HG03060 (cell line): Measurements from ENCODE around the gene PHF21B.
"Not testable (repeated sequence)": the region's sequence is repeated elsewhere in the genome, so short reads cannot be mapped to it uniquely, and the experiment has no call there.

Experiments used
- ATAC-seq: cut with Tn5 transposase; IDR thresholded peaks from one replicate; pipeline ENCODE4 v1.9.1; 2021; ENCODE audit warnings: low read depth, moderate number of reproducible peaks; ENCODE audit not compliant: unreplicated experiment

The PHF21B gene

GRCh38 chr22:44904492-44905152, 105.2 kb downstream of the PHF21B start:
- ATAC-seq, result not testable (repeated sequence)

GRCh38 chr22:44903164-44903563, 106.6 kb downstream of the PHF21B start:
- not testable (repeated sequence) for ATAC-seq

DNA sequence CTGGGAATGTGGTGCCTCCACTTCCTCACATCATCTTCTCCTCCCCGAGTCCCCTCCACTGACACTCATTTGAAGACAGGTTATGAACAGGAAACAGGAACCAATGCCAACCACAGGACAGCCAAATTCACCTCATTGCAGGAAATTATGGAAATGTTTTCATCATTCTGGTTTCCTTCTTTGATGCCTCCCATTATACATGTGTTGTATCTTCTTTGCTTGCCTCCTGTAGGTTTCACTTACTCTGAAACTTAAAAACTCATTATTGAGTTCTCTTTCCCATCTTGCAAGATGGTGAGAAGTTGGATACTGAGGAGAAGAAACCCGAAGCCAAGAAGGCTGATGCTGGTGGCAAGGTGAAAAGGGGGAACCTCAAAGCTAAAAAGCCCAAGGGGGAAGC, 108.5 kb downstream of the PHF21B start:
- no peak for ATAC-seq

DNA sequence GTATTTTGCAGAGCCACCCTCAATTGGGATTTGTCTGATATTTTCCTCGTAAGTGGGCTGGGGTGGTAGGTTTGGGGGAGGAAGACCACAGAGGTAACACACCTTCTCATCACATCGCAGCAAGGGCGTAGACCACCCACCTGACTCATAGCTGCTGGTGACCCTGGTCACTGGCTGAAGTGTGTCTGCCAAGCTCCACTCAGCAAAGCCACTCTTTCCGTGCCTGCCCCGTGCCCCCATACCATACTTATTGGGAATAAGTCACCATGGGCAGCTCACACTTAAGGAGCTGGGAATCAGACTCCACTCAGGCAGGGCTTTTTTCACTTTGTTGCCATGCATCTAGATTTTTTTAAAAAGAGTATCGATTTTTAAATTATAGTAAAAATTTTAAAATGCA, 111.6 kb downstream of the PHF21B start:
- ATAC-seq, result no peak

DNA sequence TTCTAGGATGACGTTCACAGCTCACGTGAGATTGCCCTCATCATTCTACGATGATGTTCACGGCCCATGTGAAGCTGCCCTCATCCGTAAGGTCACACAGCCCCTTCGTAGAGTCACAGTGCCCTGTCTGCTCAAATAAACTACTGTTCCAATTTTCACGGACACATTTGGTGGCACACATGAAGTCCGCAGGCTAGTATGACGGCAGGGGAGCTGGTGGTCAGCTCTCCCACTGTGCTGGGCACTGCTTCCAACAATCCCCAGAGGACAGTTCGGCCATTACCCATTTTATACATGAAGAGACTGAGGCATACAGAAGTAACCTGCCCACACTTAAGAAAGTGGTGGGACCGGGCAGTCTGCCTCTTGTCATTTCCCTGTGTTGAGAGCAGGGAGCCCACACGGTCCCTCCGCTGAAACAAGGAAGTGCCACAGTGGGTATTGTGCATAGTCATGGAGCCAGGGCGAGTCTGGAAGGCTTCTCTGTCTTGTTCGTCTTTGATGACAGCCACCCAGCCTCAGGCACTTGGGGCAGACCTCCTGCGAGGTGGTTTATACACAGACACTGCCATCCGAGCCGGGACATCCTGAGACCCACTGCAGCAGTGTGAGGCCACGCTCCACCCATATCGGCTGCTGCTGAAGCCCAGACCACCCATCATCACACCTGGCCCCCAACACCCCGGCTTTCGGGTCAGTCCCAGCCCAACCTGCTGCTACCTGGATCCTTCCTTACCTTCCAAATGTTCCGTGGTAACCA, 114.3 kb downstream of the PHF21B start:
- ATAC-seq, result no peak

GRCh38 chr22:44894782-44895181, 115.0 kb downstream of the PHF21B start:
- no peak for ATAC-seq

GRCh38 chr22:44894321-44894720, 115.5 kb downstream of the PHF21B start:
- no peak for ATAC-seq

- ATAC-seq, result no peak
Measured at GRCh38 chr22:44893731-44894080, 116.1 kb downstream of the PHF21B start.

- no peak for ATAC-seq
Measured at GRCh38 chr22:44892803-44893730, 116.7 kb downstream of the PHF21B start.

- ATAC-seq, result no peak
Measured at GRCh38 chr22:44892243-44892642, 117.6 kb downstream of the PHF21B start.

GRCh38 chr22:44891791-44892190, 118.0 kb downstream of the PHF21B start:
- ATAC-seq, result no peak

- ATAC-seq, result no peak
Measured at GRCh38 chr22:44891293-44891747, 118.5 kb downstream of the PHF21B start.

GRCh38 chr22:44890416-44891292, 119.2 kb downstream of the PHF21B start:
- ATAC-seq, result no peak

- ATAC-seq, result no peak
Measured at GRCh38 chr22:44889255-44889878, 120.4 kb downstream of the PHF21B start.

DNA sequence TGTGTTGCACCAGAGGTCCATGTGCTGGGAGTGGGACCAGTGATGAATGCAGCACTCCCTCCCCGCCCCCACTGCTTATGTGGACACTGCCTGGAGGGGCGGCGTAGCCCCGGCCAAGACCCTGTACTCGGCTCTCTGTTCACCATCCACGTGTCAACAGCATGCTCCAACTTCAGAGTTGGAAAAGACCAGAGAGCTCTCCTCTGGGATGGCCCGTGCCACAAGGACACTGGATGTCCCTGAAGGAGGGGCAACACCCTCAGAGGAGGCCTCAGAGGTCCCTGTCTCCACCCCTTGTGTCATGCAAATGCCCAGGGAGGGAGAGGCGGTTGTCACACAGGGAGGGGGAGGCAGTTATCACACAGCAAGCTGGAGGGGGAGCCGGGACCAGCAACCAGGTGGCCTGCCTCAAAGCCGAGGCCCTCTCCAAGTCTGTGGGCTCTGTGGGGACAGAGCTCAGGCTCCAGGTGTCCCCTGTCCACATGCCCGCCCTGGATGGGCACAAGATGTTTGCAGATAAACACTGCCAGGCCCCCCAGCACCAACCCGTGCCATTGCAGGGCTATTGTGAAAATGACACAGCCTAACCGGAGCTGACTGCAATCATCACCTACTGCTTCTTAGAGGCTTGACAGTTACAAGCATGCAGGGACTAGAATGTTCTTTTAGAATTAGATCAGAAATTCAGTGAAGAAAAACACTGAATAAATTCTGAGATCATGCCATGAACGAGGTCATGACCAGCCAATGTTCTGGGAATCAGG, 121.1 kb downstream of the PHF21B start:
- ATAC-seq, result no peak

GRCh38 chr22:44887941-44888366, 121.9 kb downstream of the PHF21B start:
- no peak for ATAC-seq

GRCh38 chr22:44885806-44886360, 123.9 kb downstream of the PHF21B start:
- ATAC-seq, result no peak

- ATAC-seq, result no peak
Measured at GRCh38 chr22:44884968-44885805, 124.6 kb downstream of the PHF21B start.
